HUES64 (cell line): ENCODE measurements around the gene PARP6.
A peak's percentile ranks its signal among the peaks of the same experiment; 100 is the strongest.
"Not testable (repeated sequence)": the region's sequence is repeated elsewhere in the genome, so short reads cannot be mapped to it uniquely, and the experiment has no call there.

Source experiments
- H3K27ac ChIP-seq: 2 replicates; pipeline ENCODE4 v1.7.0; 2013; ENCODE audit warnings: low read depth, low read length, inconsistent platforms
- H3K27me3 ChIP-seq: 2 replicates; pipeline ENCODE4 v1.6.1; 2013; ENCODE audit warnings: mild to moderate bottlenecking, low read length; ENCODE audit not compliant: insufficient read depth
- H3K36me3 ChIP-seq: 2 replicates; pipeline ENCODE4 v1.6.1; 2013; ENCODE audit warnings: mild to moderate bottlenecking, low read length; ENCODE audit not compliant: insufficient read depth
- H3K4me1 ChIP-seq: 2 replicates; pipeline ENCODE4 v1.6.1; 2013; ENCODE audit warnings: mild to moderate bottlenecking, low read length, moderate library complexity; ENCODE audit not compliant: insufficient read depth
- H3K4me3 ChIP-seq: 2 replicates; pipeline ENCODE4 v1.5.1; 2013; ENCODE audit warnings: mild to moderate bottlenecking, low read length, moderate library complexity
- H3K9ac ChIP-seq: 2 replicates; pipeline ENCODE4 v1.6.1; 2013; ENCODE audit warnings: mild to moderate bottlenecking, low read depth, low read length
- H3K9me3 ChIP-seq: 2 replicates; pipeline ENCODE4 v1.6.1; 2013; ENCODE audit warnings: low read depth, low read length; ENCODE audit not compliant: insufficient read depth
- WGBS: fragments of 150-250, 120-280 bp; methylation state at CpG from one replicate; pipeline ENCODE4 v1.1.7; 2013; ENCODE audit warnings: missing lambda C conversion rate; 5-methylcytosine and 5-hydroxymethylcytosine counted together

The PARP6 gene

GRCh38 chr15:72276326-72276700 lies 4.0 kb upstream of the PARP6 start:
- peaks cover 23% of the 10 kb centered on the region for H3K27me3 ChIP-seq

DNA sequence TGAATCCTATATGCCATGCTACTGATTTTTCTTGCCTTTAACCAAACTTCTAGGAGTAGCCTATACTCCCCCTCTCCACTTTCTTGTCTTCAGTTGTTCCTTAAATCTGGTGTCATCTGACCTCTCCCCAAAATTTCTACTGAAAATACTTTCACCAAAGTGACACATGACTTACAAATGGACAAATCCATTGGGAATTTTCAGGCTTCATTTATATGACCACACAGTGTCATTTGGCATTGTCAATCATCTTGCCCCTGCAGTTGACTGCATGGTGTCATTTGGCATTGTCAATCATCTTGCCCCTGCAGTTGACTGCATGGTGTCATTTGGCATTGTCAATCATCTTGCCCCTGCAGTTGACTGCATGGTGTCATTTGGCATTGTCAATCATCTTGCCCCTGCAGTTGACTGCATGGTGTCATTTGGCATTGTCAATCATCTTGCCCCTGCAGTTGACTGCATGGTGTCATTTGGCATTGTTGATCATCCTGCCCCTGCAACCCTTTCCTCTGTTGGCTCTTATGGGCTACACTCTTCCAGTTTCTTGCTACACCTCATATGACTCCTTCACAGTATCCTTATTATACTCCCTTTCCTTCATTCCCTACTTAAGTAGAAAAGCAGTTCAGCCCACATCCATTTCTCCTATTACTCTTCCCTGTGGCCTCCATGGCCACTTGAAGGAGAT lies 3.4 kb upstream of the PARP6 start:
- Histone ChIP-seq H3K4me1 (0 out of 2 replicates have a peak, but pooled peaks cover 11% of the 10 kb centered on the region), H3K27me3 (peaks cover 23% of the 10 kb centered on the region)
- H3K9ac ChIP-seq, H3K36me3 ChIP-seq, H3K4me3 ChIP-seq, H3K27ac ChIP-seq, H3K9me3 ChIP-seq: not testable (repeated sequence)

More at GRCh38 chr15:72276326-72276700, 4.0 kb upstream of the PARP6 start:
- Histone ChIP-seq H3K4me1 (0 out of 2 replicates have a peak, but pooled peaks cover 9% of the 10 kb centered on the region), H3K9ac (no peak overlapping the region), H3K27ac (no peak overlapping the region), H3K9me3 (no peaks in the 10 kb centered on the region), H3K36me3 (no peaks in the 10 kb centered on the region), H3K4me3 (no peak overlapping the region)

DNA sequence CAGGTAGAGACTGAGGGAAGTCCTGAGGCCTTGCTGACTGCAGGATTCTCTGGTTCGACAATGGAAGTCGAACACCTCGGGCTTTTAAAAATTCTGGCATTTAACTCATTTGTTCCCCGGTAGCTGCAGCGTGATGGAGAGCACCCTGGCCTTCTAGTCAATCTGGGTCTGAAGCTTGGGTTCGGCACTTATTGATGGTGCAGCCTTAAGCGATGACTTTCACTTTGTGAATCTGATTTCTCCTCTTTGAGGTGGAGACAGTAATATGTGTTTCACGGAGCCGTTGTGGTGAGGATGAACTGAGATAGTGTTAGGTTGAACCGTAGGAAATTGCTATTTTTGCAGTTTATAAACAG lies 621 bp upstream of the PARP6 start:
- Histone ChIP-seq H3K27ac (no peak overlapping the region; the same call in 1 of the 2 replicates), H3K4me3 (peak overlapping the region; percentile 77), H3K27me3 (peaks cover 16% of the 10 kb centered on the region), H3K4me1 (0 out of 2 replicates have a peak, but pooled peaks cover 11% of the 10 kb centered on the region), H3K9ac (peak overlapping the region; percentile 27), H3K36me3 (peaks cover 20% of the 10 kb centered on the region), H3K9me3 (no peaks in the 10 kb centered on the region)
- WGBS = 49% methylated on average over 9 of the region's 10 CpGs

DNA sequence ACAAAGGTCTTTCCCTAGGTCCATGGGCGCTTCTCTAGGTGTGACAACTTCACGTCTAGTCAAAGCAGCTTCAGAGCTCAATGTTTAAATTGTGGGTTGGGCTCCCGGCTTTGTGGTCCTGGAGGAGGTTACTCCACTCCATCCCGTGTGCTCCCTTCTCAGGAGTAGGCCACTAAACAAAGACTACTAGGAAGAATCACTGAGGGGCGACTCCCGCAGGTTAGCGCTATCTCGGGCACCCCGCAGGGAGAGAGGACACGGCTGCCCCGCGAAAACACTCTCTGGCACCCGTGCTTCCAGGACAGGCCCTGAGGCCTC lies 500 bp downstream of the PARP6 start:
- WGBS = 6% methylated on average over 13 of the region's 13 CpGs
- peak overlapping the region; percentile 77; the same call in 1 of the 2 replicates for H3K27ac ChIP-seq

DNA sequence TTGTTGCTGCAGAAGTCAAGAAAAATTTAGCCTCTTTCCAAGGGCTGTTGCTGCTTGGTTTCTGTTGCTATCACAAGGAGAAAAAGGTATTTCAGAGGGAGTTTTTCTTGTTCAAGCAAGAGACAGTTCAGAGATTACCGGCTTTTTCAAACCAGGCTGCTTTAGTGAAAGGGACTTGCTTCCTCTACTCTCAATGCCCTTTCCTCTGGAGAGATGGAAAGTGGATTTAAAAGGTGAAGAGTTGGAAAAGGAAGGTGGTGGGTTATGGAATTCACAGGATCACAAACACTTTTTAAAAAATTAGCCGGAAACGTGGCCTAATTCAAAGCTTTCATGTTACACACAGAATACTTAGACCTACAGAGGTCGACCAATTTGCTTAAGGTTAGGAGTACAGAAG lies 1.1 kb downstream of the PARP6 start:
- peaks cover 13% of the 10 kb centered on the region; the same call in 1 of the 2 replicates for H3K27me3 ChIP-seq
- H3K4me1 ChIP-seq = 0 out of 2 replicates have a peak, but pooled peaks cover 11% of the 10 kb centered on the region
- H3K36me3 ChIP-seq = peaks cover 37% of the 10 kb centered on the region
- WGBS = 100% methylated on average over 3 of the region's 4 CpGs
- H3K9ac ChIP-seq = no peak overlapping the region; the same call in 1 of the 2 replicates
- H3K27ac ChIP-seq = no peak overlapping the region
- H3K9me3 ChIP-seq = no peaks in the 10 kb centered on the region
- H3K4me3 ChIP-seq = peak overlapping the region; percentile 77

More for the DNA sequence above, 500 bp downstream of the PARP6 start:
- Histone ChIP-seq H3K9me3 (no peaks in the 10 kb centered on the region), H3K9ac (peak overlapping the region; percentile 83), H3K36me3 (peaks cover 31% of the 10 kb centered on the region), H3K4me3 (peak overlapping the region; percentile 77), H3K27me3 (peaks cover 16% of the 10 kb centered on the region), H3K4me1 (0 out of 2 replicates have a peak, but pooled peaks cover 11% of the 10 kb centered on the region)

GRCh38 chr15:72269739-72270138 lies 2.6 kb downstream of the PARP6 start:
- no peak overlapping the region for H3K9ac ChIP-seq
- H3K36me3 ChIP-seq = peaks cover 52% of the 10 kb centered on the region
- no peaks in the 10 kb centered on the region for H3K9me3 ChIP-seq
- no peak overlapping the region for H3K4me3 ChIP-seq
- H3K27ac ChIP-seq = no peak overlapping the region
- 0 out of 2 replicates have a peak, but pooled peaks cover 11% of the 10 kb centered on the region for H3K4me1 ChIP-seq
- H3K27me3 ChIP-seq = peaks cover under 1% of the 10 kb centered on the region; the same call in 1 of the 2 replicates
- over 99% methylated on average over 4 of the region's 4 CpGs for WGBS

GRCh38 chr15:72265031-72265430 lies 7.3 kb downstream of the PARP6 start:
- WGBS = 93% methylated on average over 4 of the region's 5 CpGs
- Histone ChIP-seq H3K27ac (no peak overlapping the region), H3K9ac (no peak overlapping the region), H3K4me3 (no peak overlapping the region), H3K36me3 (peaks cover 91% of the 10 kb centered on the region), H3K27me3 (no peaks in the 10 kb centered on the region), H3K9me3 (no peaks in the 10 kb centered on the region), H3K4me1 (no peaks in the 10 kb centered on the region)

DNA sequence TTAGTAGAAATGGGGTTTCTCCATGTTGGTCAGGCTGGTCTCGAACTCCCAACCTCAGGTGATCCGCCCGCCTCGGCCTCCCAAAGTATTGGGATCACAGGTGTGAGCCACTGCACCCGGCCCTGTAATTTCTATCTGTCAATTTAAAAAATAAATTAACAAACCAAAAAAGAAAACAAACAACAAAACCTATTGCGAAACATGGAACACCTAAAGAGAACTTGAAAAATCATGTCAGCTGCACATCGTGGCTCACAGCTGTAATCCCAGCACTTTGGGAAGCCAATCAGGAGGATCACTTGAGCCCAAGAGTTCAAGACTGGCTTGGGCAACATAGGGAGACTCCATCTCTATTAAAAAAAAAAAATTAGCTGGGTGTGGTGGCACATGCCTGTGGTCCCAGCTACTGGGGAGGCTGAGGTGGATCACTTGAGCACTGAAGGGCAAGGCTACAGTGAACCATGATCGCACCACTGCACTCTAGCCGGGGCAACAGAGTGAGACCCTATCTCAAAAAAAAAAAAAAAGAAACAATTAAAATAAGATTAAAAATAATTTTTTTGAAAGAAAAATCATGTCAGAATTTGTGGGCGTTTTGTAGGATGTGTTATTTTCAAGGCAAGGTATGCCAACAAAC lies 19.6 kb downstream of the PARP6 start:
- no peaks in the 10 kb centered on the region for H3K4me1 ChIP-seq
- H3K4me3 ChIP-seq = no peak overlapping the region
- no peak overlapping the region for H3K9ac ChIP-seq
- no peaks in the 10 kb centered on the region for H3K27me3 ChIP-seq
- H3K9me3 ChIP-seq = no peaks in the 10 kb centered on the region
- no peak overlapping the region for H3K27ac ChIP-seq
- H3K36me3 ChIP-seq = peaks cover 96% of the 10 kb centered on the region
- WGBS = 92% methylated on average over 7 of the region's 10 CpGs

- Histone ChIP-seq H3K27me3 (peaks cover 20% of the 10 kb centered on the region), H3K36me3 (peaks cover 73% of the 10 kb centered on the region), H3K4me1 (no peaks in the 10 kb centered on the region), H3K4me3 (no peak overlapping the region), H3K9me3 (no peaks in the 10 kb centered on the region), H3K9ac (no peak overlapping the region), H3K27ac (no peak overlapping the region)
- WGBS = 91% methylated on average over 3 of the region's 3 CpGs
Measured at GRCh38 chr15:72249142-72249810, 23.1 kb downstream of the PARP6 start.

GRCh38 chr15:72248514-72248913 lies 23.8 kb downstream of the PARP6 start:
- WGBS = 92% methylated on average over 1 of the region's 1 CpG
- peaks cover 2% of the 10 kb centered on the region; the same call in 1 of the 2 replicates for H3K4me1 ChIP-seq
- no peak overlapping the region for H3K9ac ChIP-seq
- no peaks in the 10 kb centered on the region for H3K9me3 ChIP-seq
- H3K27me3 ChIP-seq = peaks cover 28% of the 10 kb centered on the region
- no peak overlapping the region for H3K27ac ChIP-seq
- H3K36me3 ChIP-seq = peaks cover 70% of the 10 kb centered on the region
- no peak overlapping the region for H3K4me3 ChIP-seq

GRCh38 chr15:72242775-72243370 lies 29.5 kb downstream of the PARP6 start:
- Histone ChIP-seq H3K36me3 (peaks cover 44% of the 10 kb centered on the region), H3K27me3 (peaks cover 72% of the 10 kb centered on the region)

More at GRCh38 chr15:72242775-72243370, 29.5 kb downstream of the PARP6 start:
- Histone ChIP-seq H3K9ac (no peak overlapping the region), H3K9me3 (no peaks in the 10 kb centered on the region), H3K4me3 (no peak overlapping the region), H3K27ac (no peak overlapping the region), H3K4me1 (peaks cover 18% of the 10 kb centered on the region; the same call in 1 of the 2 replicates)
- 13% methylated on average over 2 of the region's 2 CpGs for WGBS
